GM21825 (cell line): ENCODE measurements around the gene GALNTL6.

Experiments used
- ATAC-seq: cut with Tn5 transposase; IDR thresholded peaks from one replicate; pipeline ENCODE4 v1.9.1; 2021; ENCODE audit warnings: mild to moderate bottlenecking, moderate library complexity; ENCODE audit not compliant: unreplicated experiment

GALNTL6 gene

DNA sequence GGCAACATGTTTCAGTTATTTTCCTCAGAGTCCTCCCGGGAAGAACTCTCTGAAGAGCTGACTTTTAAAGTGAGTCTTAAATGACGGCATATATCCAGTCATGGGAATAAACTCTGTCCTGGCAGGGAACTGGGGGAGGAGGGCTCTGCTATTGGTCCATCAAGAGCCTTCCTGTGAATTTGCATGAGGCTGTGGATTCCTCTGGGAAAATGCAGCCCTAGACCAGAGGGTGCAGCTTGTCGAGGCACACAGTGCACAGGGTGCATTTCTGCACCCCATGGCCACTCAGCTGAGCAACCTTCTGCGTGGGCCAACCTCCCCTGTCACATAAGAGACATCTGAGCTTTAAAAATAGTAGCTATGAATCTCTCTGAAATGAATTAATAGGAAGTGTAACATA, 360.0 kb downstream of the GALNTL6 start:
- no peak for ATAC-seq

DNA sequence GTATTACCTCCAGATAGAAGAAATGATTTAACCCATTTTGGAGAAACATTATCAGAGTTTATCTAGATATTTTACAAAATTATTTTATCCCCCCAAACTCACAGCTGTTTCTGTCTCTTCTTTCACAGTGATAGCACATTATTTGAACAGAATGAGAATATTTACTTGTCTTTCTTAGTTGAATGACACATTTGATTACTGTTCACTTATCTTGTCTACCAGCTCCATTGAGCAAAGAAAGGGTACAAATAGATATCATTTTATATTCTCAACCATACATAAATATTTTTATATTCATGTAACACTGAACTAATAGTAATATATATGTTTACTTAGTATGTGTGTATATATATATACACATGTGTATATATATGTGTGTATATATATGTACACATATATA, 364.2 kb downstream of the GALNTL6 start:
- no peak for ATAC-seq

DNA sequence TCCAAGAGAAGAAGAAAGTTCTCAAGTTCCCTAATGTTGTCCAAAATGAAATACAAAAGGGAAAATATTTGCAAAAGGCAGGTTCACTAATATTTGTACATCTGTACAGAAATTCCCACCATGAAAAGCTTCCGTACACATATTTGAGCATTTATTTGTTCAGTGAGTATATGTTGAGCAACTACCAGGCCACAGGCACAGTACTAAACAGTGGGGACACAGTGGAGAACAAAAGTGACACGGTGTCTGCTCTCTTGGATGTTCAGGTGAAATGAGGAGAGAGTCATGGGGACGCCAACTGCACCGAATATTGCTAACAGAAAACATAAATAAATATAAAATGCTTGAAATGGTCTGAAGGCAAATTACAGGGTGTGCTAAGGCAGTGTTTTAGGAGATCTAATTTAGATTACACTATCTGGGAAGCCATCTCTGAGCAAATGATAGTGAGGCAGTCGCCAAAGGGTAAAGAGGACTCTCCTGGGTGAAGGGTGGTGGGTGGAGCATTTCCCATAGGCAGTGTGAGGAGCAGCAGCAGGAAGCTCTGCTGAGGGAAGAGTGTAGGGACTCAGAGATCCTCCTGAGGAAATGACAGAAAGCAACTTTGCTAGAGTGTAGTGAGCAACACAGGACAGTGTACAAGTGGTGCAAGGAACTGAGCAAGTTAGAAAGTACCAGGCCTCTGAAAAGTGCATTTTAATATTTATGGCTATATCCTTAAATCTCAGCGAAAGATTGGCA, 375.2 kb downstream of the GALNTL6 start:
- no peak for ATAC-seq

- no peak for ATAC-seq
Measured at GRCh38 chr4:172202480-172203076, 389.4 kb downstream of the GALNTL6 start.

- no peak for ATAC-seq
Measured at GRCh38 chr4:172207258-172207657, 394.1 kb downstream of the GALNTL6 start.

DNA sequence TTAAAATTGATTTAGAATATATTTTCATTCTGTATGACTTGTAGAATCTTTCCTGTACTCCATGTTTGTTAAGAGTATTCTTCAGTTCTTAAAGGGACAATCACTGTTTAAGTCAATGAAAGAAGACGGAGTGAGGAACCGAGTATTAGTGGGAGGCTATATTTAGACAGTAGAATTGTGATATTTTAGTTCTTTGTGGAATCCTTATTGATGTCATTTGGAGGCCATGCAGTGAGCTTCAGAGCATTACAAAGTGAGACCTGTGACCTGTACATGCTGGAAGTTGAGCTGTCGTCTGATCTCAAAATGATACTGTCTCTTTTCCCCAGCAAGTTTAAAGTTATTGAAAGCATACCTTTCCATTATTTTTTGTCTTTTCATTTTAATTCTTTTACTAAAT, 394.7 kb downstream of the GALNTL6 start:
- no peak for ATAC-seq

- no peak for ATAC-seq
Measured at GRCh38 chr4:172220679-172221078, 407.5 kb downstream of the GALNTL6 start.

- no peak for ATAC-seq
Measured at GRCh38 chr4:172225457-172225856, 412.3 kb downstream of the GALNTL6 start.

DNA sequence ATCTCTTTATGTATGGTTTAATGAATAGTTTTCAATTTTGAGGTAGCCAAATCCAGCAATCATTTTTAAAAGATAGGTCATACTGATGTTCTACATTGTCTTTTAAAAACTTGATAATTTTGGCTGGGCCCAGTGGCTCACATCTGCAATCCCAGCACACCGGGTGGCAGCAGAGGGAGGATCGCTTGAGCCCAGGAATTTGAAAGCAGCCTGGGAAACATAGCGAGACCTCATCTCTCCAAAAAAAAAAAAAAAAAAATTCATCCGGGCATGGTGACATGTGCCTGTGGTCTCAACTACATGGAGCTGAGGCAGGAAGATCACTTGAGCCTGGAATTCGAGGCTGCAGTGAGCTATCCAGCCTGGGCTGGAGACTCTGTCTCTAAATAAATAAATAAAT, 419.8 kb downstream of the GALNTL6 start:
- ATAC-seq = no peak

DNA sequence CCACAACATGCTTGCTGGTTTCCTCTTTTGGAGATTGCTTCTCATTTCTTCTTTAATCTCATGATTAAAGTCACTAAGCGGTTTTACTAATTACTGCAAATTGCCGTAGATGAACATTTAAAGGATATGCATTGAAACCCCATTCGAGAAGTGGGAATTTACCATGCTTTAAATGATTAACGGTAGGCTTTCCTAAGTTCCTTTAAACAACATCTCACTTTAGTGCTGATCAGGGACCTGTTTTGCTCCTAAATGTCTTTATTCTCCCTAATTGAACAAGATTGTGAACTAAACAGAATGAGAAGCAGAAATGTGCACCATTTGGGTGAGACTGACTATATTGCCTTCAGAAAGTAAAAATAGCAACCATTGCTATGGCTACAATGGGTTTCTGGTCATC, 430.3 kb downstream of the GALNTL6 start:
- no peak for ATAC-seq

GRCh38 chr4:172245516-172245915, 432.3 kb downstream of the GALNTL6 start:
- ATAC-seq = no peak

- ATAC-seq = no peak
Measured at GRCh38 chr4:172253409-172253808, 440.2 kb downstream of the GALNTL6 start.

- no peak for ATAC-seq
Measured at GRCh38 chr4:172256820-172257219, 443.6 kb downstream of the GALNTL6 start.

GRCh38 chr4:172270397-172270796, 457.2 kb downstream of the GALNTL6 start:
- ATAC-seq = no peak

DNA sequence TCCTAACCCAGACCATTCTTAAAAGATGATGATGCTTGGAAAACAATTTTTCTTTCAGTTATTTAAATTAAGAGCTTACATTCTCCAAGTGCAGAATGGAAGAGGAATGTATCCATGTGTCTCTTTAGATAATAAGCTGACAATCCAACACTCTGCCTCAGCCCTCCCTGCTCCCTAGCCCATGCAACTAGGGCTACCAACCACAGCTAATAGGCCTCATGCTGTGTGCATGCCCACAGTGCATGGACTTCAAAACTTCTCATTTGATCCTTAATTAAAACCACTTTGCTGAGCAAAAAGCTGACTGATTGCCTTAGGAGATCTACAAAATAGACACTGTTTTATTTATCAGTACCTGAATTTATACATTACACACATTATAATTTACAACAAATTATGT, 473.9 kb downstream of the GALNTL6 start:
- ATAC-seq = no peak

- no peak for ATAC-seq
Measured at GRCh38 chr4:172305698-172306097, 492.5 kb downstream of the GALNTL6 start.

- no peak for ATAC-seq
Measured at GRCh38 chr4:172308078-172308477, 494.9 kb downstream of the GALNTL6 start.

- no peak for ATAC-seq
Measured at GRCh38 chr4:172311682-172312081, 498.5 kb downstream of the GALNTL6 start.

GRCh38 chr4:172323288-172323687, 510.1 kb downstream of the GALNTL6 start:
- ATAC-seq = no peak

DNA sequence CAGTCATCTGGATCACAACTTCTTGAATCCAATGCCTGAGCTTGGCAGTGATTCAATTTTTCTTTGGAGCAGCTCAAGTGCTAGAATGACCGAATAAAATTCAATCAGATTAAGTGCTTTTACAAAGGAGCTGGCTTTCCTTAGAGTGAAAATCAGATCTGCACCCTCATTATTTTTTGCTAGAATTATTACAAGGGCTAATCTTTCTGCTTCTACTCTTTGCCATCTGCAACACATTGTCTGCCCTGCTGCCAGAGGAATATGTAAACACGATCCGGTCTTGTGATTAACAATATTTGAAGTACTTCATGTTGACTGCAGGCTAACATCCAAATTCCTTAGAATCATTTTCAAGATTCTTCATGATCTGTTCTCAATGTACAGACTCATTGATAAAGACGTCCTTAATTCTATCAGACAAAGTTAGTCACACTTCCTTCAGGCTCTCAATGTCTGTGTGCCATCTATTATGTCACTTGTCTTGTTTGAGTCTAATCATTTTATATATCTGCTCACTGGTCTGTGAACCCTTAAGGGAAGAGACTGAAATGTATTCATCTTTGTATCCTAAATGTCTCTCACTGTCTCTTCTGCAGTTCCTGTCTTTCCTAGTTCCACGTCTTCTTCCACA, 531.2 kb downstream of the GALNTL6 start:
- ATAC-seq = no peak

DNA sequence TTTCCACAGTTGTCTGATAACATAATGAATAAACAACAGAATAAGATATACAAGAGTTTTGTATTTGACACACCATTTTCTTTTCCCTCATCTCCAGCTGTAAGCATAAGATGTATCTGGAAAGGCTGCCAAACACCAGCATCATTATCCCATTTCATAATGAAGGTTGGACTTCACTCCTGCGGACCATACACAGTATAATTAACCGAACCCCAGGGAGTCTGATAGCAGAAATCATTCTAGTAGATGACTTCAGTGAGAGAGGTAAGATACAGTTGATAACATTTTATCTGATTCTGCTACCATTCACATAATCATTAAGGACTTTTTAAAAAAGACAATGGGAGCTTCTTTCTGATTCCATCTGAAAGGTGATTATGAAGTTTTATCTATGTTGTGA, 535.2 kb downstream of the GALNTL6 start:
- no peak for ATAC-seq

DNA sequence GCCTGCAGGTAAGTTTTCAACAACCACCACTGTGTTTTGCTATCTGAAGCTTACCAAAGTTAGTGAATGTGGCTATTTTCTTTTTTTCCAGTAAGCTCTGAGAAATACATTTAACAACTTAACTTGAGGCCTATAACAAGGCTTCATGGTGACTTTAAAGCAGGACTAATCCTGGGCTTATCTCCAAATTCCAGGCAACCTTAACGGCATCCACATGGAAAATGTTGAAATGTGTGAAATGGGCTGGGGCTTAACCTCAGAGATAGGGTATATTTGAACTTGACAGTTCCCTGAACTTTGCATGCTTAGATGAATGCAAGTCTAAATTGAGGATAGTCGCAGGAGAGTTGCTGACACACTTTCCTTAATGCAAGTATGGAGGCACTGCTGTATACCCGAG, 539.2 kb downstream of the GALNTL6 start:
- no peak for ATAC-seq
